ENCODE measurements around the gene ZNF425. TPM values are rescaled to one million over a fixed set of nuclear protein-coding genes. Genes with fewer than 3 reads are reported as not detected.
"Not testable (repeated sequence)": the region's sequence is repeated elsewhere in the genome, so short reads cannot be mapped to it uniquely, and the experiment has no call there.

Gene ZNF425
- total RNA-seq, 2 experiments from 2014 or later: 0.22 to 0.29 TPM

DNA sequence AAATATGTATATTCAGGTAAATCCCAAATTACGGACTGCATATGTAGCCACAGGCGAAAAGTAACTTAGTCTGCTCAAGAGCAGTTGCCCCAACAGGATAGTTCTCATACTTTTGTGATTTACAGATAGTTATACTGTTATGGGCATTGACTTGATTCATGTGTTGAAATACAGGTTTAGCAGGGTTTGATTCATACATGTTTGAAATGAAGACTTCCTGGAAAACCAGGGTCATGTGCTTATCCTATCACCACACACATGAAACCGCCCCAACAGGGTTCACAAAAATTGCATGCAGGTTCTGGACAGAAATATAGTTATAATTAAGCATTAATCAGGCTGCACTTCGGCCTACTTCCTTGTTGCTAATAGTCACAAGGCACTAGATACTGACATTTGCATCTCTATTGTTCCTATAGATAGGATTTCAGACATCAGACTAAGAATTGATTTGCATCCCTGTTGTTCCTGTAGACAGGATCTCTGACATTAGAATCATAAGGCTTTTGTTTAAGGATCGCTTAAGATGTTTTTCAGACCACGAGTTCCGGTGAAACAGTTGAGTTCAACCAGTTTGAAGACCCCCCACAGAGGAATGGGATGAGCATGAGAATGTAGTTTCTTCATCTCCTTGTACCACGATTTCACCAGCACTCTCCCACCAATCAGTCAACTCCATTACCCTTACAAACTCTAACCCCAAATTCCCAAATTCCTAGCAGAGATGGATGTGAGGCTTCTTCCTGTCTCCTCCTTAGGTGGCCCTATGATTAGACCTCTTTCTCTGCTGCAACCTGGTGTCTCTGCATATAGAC lies 19.1 kb upstream of the ZNF425 start:
- CTCF ChIA-PET: interaction anchor here (0.7 to 4.4 kb wide), 5 partner anchors 14 to 329 kb away, joined by 3 to 52 read pairs (median 9); partner anchors contain the start of gene ZNF425

DNA sequence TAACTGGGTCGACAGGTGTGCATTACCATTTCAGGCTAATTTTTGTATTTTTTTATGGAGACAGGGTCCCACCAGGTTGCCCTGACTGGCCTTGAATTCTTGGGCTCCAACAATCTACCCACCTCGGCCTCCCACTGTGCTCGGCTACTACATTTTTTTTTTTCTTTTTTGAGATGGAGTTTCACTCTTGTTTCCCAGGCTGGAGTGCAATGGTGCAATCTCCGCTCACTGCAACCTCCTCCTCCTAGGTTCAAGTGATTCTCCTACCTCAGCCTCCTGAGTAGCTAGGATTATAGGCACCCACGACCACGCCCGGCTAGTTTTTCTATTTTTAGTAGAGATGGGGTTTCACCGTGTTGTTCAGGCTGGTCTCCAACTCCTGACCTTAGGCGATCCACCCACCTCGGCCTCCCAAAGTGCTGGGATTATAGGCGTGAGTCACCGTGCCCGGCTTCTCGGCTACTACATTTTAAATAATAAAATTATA lies 18.4 kb upstream of the ZNF425 start:
- H3K4me3 Mint-ChIP-seq; H3K27ac Mint-ChIP-seq; H3K27me3 Mint-ChIP-seq; ATAC-seq; DNase-seq; H3K9me3 Mint-ChIP-seq; H3K36me3 Mint-ChIP-seq (ENCODE audit: low read depth); intact Hi-C loops (cut with micrococcal nuclease): not testable (repeated sequence)
- POLR2A ChIA-PET: interaction anchor here (0.9 kb wide), 1 partner anchor 19 kb away, joined by 3 read pairs; the partner anchor contains the start of gene ZNF425
- H3K4me1 Mint-ChIP-seq (ENCODE audit: low read depth): peaks cover 20% of the 10 kb centered on the region
- CTCF ChIA-PET: interaction anchor here (0.9 kb wide), 1 partner anchor 79 kb away, joined by 4 read pairs; no protein-coding TSS in a partner anchor

More for the DNA sequence above, 19.1 kb upstream of the ZNF425 start:
- Mint-ChIP-seq H3K4me1 (ENCODE audit: low read depth) (peaks cover 24% of the 10 kb centered on the region), H3K4me3 (peak overlapping the region; percentile 97), H3K27ac (peak overlapping the region; percentile 19), H3K27me3 (no peaks in the 10 kb centered on the region), H3K9me3 (no peaks in the 10 kb centered on the region), H3K36me3 (ENCODE audit: low read depth) (peaks cover 8% of the 10 kb centered on the region)
- POLR2A ChIA-PET: interaction anchor here (1.1 to 3.2 kb wide), 2 partner anchors 19 to 80 kb away, joined by 3 to 34 read pairs; partner anchors contain the start of gene ZNF425
- intact Hi-C loops (cut with micrococcal nuclease): no loop called here
- ATAC-seq: no peak
- TF ChIP-seq, protein P1, sequence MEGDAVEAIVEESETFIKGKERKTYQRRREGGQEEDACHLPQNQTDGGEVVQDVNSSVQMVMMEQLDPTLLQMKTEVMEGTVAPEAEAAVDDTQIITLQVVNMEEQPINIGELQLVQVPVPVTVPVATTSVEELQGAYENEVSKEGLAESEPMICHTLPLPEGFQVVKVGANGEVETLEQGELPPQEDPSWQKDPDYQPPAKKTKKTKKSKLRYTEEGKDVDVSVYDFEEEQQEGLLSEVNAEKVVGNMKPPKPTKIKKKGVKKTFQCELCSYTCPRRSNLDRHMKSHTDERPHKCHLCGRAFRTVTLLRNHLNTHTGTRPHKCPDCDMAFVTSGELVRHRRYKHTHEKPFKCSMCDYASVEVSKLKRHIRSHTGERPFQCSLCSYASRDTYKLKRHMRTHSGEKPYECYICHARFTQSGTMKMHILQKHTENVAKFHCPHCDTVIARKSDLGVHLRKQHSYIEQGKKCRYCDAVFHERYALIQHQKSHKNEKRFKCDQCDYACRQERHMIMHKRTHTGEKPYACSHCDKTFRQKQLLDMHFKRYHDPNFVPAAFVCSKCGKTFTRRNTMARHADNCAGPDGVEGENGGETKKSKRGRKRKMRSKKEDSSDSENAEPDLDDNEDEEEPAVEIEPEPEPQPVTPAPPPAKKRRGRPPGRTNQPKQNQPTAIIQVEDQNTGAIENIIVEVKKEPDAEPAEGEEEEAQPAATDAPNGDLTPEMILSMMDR (IDR thresholded peaks at IDR 0.05): no peak
- DNase-seq: no peak

DNA sequence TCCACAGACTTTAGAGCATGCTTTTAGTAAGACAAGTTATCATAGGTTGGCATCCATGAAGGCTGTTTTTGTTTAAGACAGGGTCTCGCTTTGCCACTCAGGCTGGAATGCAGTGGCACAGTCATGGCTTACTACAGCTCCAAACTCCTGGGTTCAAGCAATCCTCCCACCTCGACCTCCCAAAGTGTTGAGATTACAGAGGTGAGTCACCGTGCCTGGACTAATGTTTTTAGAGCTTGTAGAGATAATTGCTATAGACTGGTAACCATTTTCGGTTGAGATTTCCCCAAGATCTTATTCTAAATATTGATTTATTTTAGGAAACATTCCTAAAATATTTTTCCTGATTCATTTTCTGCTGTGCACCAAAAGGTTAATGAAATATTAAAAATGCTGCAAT lies 15.8 kb upstream of the ZNF425 start:
- DNase-seq (no peak), ATAC-seq (no peak)
- POLR2A ChIA-PET: no interaction called here
- H3K27ac Mint-ChIP-seq: no peak overlapping the region
- no peaks in the 10 kb centered on the region for H3K9me3 Mint-ChIP-seq
- intact Hi-C loops (cut with micrococcal nuclease): no loop called here
- peaks cover 10% of the 10 kb centered on the region for H3K36me3 Mint-ChIP-seq (ENCODE audit: low read depth)
- TF ChIP-seq, protein P1 (IDR thresholded peaks at IDR 0.05): no peak
- no peaks in the 10 kb centered on the region for H3K27me3 Mint-ChIP-seq
- no peak overlapping the region for H3K4me3 Mint-ChIP-seq
- peaks cover 12% of the 10 kb centered on the region for H3K4me1 Mint-ChIP-seq (ENCODE audit: low read depth)
- CTCF ChIA-PET: interaction anchor here (1.4 to 1.5 kb wide), 2 partner anchors 16 to 25 kb away, joined by 3 to 4 read pairs; no protein-coding TSS in a partner anchor

DNA sequence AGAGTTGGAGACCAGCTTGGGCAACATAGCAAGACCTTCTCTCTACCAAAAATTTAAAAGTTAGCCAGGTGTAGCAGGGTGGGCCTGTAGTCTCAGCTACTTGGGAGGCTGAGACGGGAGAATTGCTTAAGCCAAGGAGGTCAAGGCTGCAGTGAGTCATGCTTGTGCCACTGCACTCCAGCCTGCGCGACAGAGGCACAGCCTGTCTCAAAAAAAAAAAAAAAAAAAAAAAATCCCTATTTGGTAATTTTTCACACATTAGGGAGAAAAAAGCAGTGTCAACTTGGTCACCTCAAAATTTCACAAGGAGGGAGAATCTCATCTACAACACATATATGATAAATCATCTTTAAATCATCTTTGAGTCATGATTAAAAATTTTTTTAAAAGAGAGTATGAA lies 14.7 kb upstream of the ZNF425 start:
- no peaks in the 10 kb centered on the region for H3K9me3 Mint-ChIP-seq
- ChIA-PET POLR2A (no interaction called here), CTCF (interaction anchor here (1.5 kb wide), 1 partner anchor 26 kb away, joined by 3 read pairs; no protein-coding TSS in a partner anchor)
- no peak overlapping the region for H3K4me3 Mint-ChIP-seq
- peaks cover 8% of the 10 kb centered on the region for H3K36me3 Mint-ChIP-seq (ENCODE audit: low read depth)
- H3K27me3 Mint-ChIP-seq: no peaks in the 10 kb centered on the region
- TF ChIP-seq, protein P1 (IDR thresholded peaks at IDR 0.05): no peak
- ATAC-seq: no peak
- intact Hi-C loops (cut with micrococcal nuclease): no loop called here
- H3K27ac Mint-ChIP-seq: no peak overlapping the region
- no peak for DNase-seq
- H3K4me1 Mint-ChIP-seq (ENCODE audit: low read depth): peaks cover 10% of the 10 kb centered on the region

DNA sequence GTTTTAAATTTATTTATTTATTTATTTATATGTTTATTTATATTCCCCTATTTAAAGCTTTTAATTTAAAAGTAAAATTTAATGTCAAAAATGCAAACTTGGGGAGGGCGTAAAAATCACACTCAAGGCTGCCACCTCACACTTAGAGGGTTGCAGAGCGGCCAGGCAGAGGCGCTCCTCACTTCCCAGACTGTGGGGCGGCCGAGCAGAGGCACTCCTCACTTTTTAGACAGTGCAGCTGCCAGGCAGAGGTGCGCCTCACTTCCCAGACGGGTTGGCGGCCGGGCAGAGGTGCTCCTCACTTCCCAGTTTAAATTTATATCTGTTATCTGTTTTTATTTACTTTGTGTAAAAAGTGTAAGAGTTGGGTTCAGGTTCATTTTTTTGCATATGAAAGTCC lies 10.0 kb upstream of the ZNF425 start:
- Mint-ChIP-seq H3K36me3 (ENCODE audit: low read depth) (peaks cover 24% of the 10 kb centered on the region), H3K9me3 (peaks cover 2% of the 10 kb centered on the region), H3K27me3 (no peaks in the 10 kb centered on the region), H3K4me3 (no peak overlapping the region), H3K4me1 (ENCODE audit: low read depth) (no peaks in the 10 kb centered on the region), H3K27ac (no peak overlapping the region)
- ATAC-seq: no peak
- intact Hi-C loops (cut with micrococcal nuclease): no loop called here
- TF ChIP-seq, protein P1 (IDR thresholded peaks at IDR 0.05): no peak
- POLR2A ChIA-PET: interaction anchor here (0.6 to 1.1 kb wide), 5 partner anchors 9 to 319 kb away, joined by 3 to 5 read pairs (median 3); partner anchors contain the start of genes PDIA4 and ZNF398
- DNase-seq: no peak
- CTCF ChIA-PET: interaction anchor here (0.8 to 2.5 kb wide), 3 partner anchors 10 to 71 kb away, joined by 3 to 7 read pairs (median 4); partner anchors contain the start of genes ZNF398 and ZNF425
